HCT116 (cell line): ENCODE measurements around the gene PDE4D.
"Not testable (repeated sequence)": the region's sequence is repeated elsewhere in the genome, so short reads cannot be mapped to it uniquely, and the experiment has no call there.

ENCODE experiments used
- CTCF ChIP-seq, 3 experiments: fragments of 200-600 bp in 1 of 3; sonication (generic) in 1 of 3; IDR thresholded peaks in 2 of 3; conservative IDR thresholded peaks in 1 of 3; 2 replicates each; pipeline ENCODE4 v1.5.1; 2012 to 2017; ENCODE audit warnings: low read depth in 2 of 3, low read length in 2 of 3, antibody characterized with exemption in 1 of 3, borderline replicate concordance in 1 of 3, control low read depth in 1 of 3, mild to moderate bottlenecking in 1 of 3, mixed read lengths in 1 of 3, mixed run types in 1 of 3, moderate library complexity in 1 of 3; ENCODE audit not compliant: insufficient read depth in 1 of 3
- MAX ChIP-seq: IDR thresholded peaks from 2 replicates; pipeline ENCODE4 v1.6.1; 2012

GRCh38 chr5:59302509-59302908 is 591.0 kb downstream of the PDE4D start:
- not testable (repeated sequence) for TF ChIP-seq MAX; CTCF (IDR thresholded peaks at IDR 0.05 in 2 of 3, conservative IDR thresholded peaks at IDR 0.05 in 1 of 3; ENCODE audit: borderline replicate concordance in 1 of 3, insufficient read depth in 1 of 3, low read depth in 2 of 3, low read length in 2 of 3)
